Measurements from ENCODE around the gene STK38. TPM values are rescaled to one million over a fixed set of nuclear protein-coding genes. Genes with fewer than 3 reads are reported as not detected.

Gene STK38
- total RNA-seq, 1 experiment from 2014 or later: 20.1 TPM

- CTCF ChIA-PET: no interaction called here
- POLR2A ChIA-PET: no interaction called here
- BruUV-seq (replicated peaks): no TSS peak
Measured at GRCh38 chr6:36504181-36504580, 43.1 kb downstream of the STK38 start.

More at GRCh38 chr6:36504181-36504580, 43.1 kb downstream of the STK38 start:
- Histone ChIP-seq H4K20me1 (ENCODE audit: insufficient read depth) (no peaks in the 10 kb centered on the region), H2AFZ (ENCODE audit: low read depth, low read length, poor library complexity, severe bottlenecking) (no peak overlapping the region), H3K4me2 (ENCODE audit: low read length) (no peak overlapping the region), H3K79me2 (ENCODE audit: insufficient read depth, low read length) (no peaks in the 10 kb centered on the region), H3K9me2 (ENCODE audit: insufficient read depth) (no peaks in the 10 kb centered on the region), H3K4me1 (ENCODE audit: control insufficient read depth in 1 of 2, insufficient read depth in 2 of 2, low read length in 2 of 2) (0 out of 4 replicates have a peak, but pooled peaks cover 0 to 5% of the 10 kb centered on the region in 2 experiments), H3K27ac (ENCODE audit: low read depth, low read length) (no peak overlapping the region), H3K9me3 (ENCODE audit: control insufficient read depth in 1 of 2, insufficient read depth in 1 of 2, low read depth in 1 of 2, low read length in 2 of 2) (no peaks in the 10 kb centered on the region), H3K9ac (ENCODE audit: low read length) (no peak overlapping the region), H3K27me3 (ENCODE audit: insufficient read depth, low read length) (no peaks in the 10 kb centered on the region), H3K4me3 (replicated peaks in 1 of 2; ENCODE audit: low read depth in 1 of 2, low read length in 2 of 2) (no peak overlapping the region), H3K36me3 (ENCODE audit: control insufficient read depth in 1 of 2, insufficient read depth in 2 of 2, low read length in 2 of 2) (no peaks in the 10 kb centered on the region)
- intact Hi-C loops (cut with micrococcal nuclease): no loop called here
- RAD21 ChIA-PET (ENCODE audit: low non-redundant PET in 1 of 2, low total read pairs in 2 of 2, uncharacterized antibody in 2 of 2, unreplicated experiment in 2 of 2): no interaction called here
- DNase-seq (ENCODE audit: low read depth, low spot score) (no peak), ATAC-seq (no peak)
- TF ChIP-seq CTCF (IDR thresholded peaks at IDR 0.05 in 2 of 3, conservative IDR thresholded peaks at IDR 0.05 in 1 of 3; ENCODE audit: borderline replicate concordance in 1 of 3, insufficient read depth in 1 of 3, low read depth in 2 of 3, low read length in 2 of 3) (no peak), SRF (IDR thresholded peaks at IDR 0.05; ENCODE audit: low read depth) (no peak), POLR2AphosphoS5 (IDR thresholded peaks at IDR 0.05; ENCODE audit: low read depth, low read length) (no peak), ZNF274 (IDR thresholded peaks at IDR 0.05; ENCODE audit: low read depth, low read length) (no peak), SP1 (IDR thresholded peaks at IDR 0.05; ENCODE audit: low read depth) (no peak), JUND (IDR thresholded peaks at IDR 0.05) (no peak), RAD21 (IDR thresholded peaks at IDR 0.05; ENCODE audit: low read depth) (no peak), EZH2phosphoT487 (IDR thresholded peaks at IDR 0.05; ENCODE audit: borderline replicate concordance) (no peak), ZBTB33 (IDR thresholded peaks at IDR 0.05; ENCODE audit: extremely low read depth, insufficient replicate concordance, low read length) (no peak), TCF7L2 (IDR thresholded peaks at IDR 0.05; ENCODE audit: borderline replicate concordance, extremely low read depth, insufficient read depth, insufficient read length) (no peak), CBX3 (IDR thresholded peaks at IDR 0.05; ENCODE audit: low read depth) (no peak), FOSL1 (IDR thresholded peaks at IDR 0.05; ENCODE audit: low read depth) (no peak)
- TF ChIP-seq, protein P1, sequence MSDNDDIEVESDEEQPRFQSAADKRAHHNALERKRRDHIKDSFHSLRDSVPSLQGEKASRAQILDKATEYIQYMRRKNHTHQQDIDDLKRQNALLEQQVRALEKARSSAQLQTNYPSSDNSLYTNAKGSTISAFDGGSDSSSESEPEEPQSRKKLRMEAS (IDR thresholded peaks at IDR 0.05): no peak

All from HCT116 (cell line).